SK-N-SH treated with all-trans-retinoic acid at 6 μM for 48 hours (cell line): ENCODE measurements around the gene NAA50.

ENCODE experiments used
- ATAC-seq: fragments of 200-7000 bp; cut with Tn5 transposase; 3 replicates; pipeline ENCODE4 v1.9.1; 2020; ENCODE audit warnings: mild to moderate bottlenecking, moderate library complexity
- ARNTL ChIP-seq: fragments of 450-650 bp; formaldehyde crosslinking; IDR thresholded peaks from 2 replicates; pipeline ENCODE4 v1.5.0; 2020; ENCODE audit warnings: low read depth, mild to moderate bottlenecking, moderate library complexity, borderline replicate concordance
- BACH2 ChIP-seq: fragments of 250-450 bp; sonication (Bioruptor Pico); IDR thresholded peaks from 2 replicates; pipeline ENCODE4 v1.9.0; 2021; ENCODE audit warnings: mild to moderate bottlenecking, borderline replicate concordance
- CREB5 ChIP-seq: fragments of 250-450 bp; sonication (Bioruptor Pico); IDR thresholded peaks from 2 replicates; pipeline ENCODE4 v1.5.1; 2020; ENCODE audit warnings: low read depth, mild to moderate bottlenecking, moderate library complexity
- CSDC2 ChIP-seq: fragments of 250-450 bp; sonication (Bioruptor Pico); IDR thresholded peaks from 2 replicates; pipeline ENCODE4 v1.5.0; 2020; ENCODE audit warnings: mild to moderate bottlenecking, moderate library complexity
- ESRRG ChIP-seq: fragments of 250-450 bp; sonication (Bioruptor Pico); IDR thresholded peaks from 2 replicates; pipeline ENCODE4 v1.6.1; 2021; ENCODE audit warnings: mild to moderate bottlenecking
- GLIS3 ChIP-seq: fragments of 250-450 bp; sonication (Bioruptor Pico); IDR thresholded peaks from 2 replicates; pipeline ENCODE4 v1.5.0; 2020; ENCODE audit warnings: mild to moderate bottlenecking, moderate library complexity
- ISL1 ChIP-seq: fragments of 250-450 bp; sonication (Bioruptor Pico); IDR thresholded peaks from 2 replicates; pipeline ENCODE4 v2.1.2; 2022; ENCODE audit warnings: mild to moderate bottlenecking, moderate library complexity
- OSR1 ChIP-seq: fragments of 250-450 bp; sonication (Bioruptor Pico); IDR thresholded peaks from 2 replicates; pipeline ENCODE4 v1.8.0; 2022; ENCODE audit warnings: moderate library complexity, mild to moderate bottlenecking, inconsistent platforms
- PATZ1 ChIP-seq: fragments of 250-450 bp; sonication (Bioruptor Pico); IDR thresholded peaks from 2 replicates; pipeline ENCODE4 v1.8.0; 2020; ENCODE audit warnings: mild to moderate bottlenecking, moderate library complexity, borderline replicate concordance
- POU6F1 ChIP-seq: fragments of 250-450 bp; sonication (Bioruptor Pico); IDR thresholded peaks from 2 replicates; pipeline ENCODE4 v1.8.0; 2021; ENCODE audit warnings: low read depth, mild to moderate bottlenecking, moderate library complexity, borderline replicate concordance
- PPARA ChIP-seq: fragments of 250-450 bp; sonication (Bioruptor Pico); IDR thresholded peaks from 2 replicates; pipeline ENCODE4 v1.5.0; 2020; ENCODE audit warnings: mild to moderate bottlenecking, borderline replicate concordance
- SNAI2 ChIP-seq: fragments of 250-450 bp; sonication (Bioruptor Pico); IDR thresholded peaks from 2 replicates; pipeline ENCODE4 v1.5.0; 2020; ENCODE audit warnings: mild to moderate bottlenecking, moderate library complexity
- TCF4 ChIP-seq: fragments of 250-450 bp; sonication (Bioruptor Pico); IDR thresholded peaks from 2 replicates; pipeline ENCODE4 v1.8.0; 2021; ENCODE audit warnings: mild to moderate bottlenecking, moderate library complexity, borderline replicate concordance
- TOX ChIP-seq: fragments of 250-450 bp; sonication (Bioruptor Pico); IDR thresholded peaks from 2 replicates; pipeline ENCODE4 v1.8.0; 2021; ENCODE audit warnings: mild to moderate bottlenecking, moderate library complexity, borderline replicate concordance
- ZC3H10 ChIP-seq: fragments of 250-450 bp; sonication (Bioruptor Pico); IDR thresholded peaks from 2 replicates; pipeline ENCODE4 v1.5.1; 2021; ENCODE audit warnings: mild to moderate bottlenecking, moderate library complexity
- ZFP3 ChIP-seq: fragments of 250-450 bp; sonication (Bioruptor Pico); IDR thresholded peaks from 2 replicates; pipeline ENCODE4 v1.5.0; 2020; ENCODE audit warnings: mild to moderate bottlenecking, moderate library complexity
- ZFP30 ChIP-seq: fragments of 450-650 bp; formaldehyde crosslinking; IDR thresholded peaks from 2 replicates; pipeline ENCODE4 v1.5.0; 2022; ENCODE audit warnings: mild to moderate bottlenecking, moderate library complexity
- ZNF565 ChIP-seq: fragments of 450-650 bp; formaldehyde crosslinking; conservative IDR thresholded peaks from 2 replicates; pipeline ENCODE4 v1.5.0; 2020; ENCODE audit warnings: low read depth, mild to moderate bottlenecking, moderate library complexity
- ZNF70 ChIP-seq: fragments of 450-650 bp; formaldehyde crosslinking; IDR thresholded peaks from 2 replicates; pipeline ENCODE4 v1.5.0; 2020; ENCODE audit warnings: mild to moderate bottlenecking, moderate library complexity
- ZNF8 ChIP-seq: fragments of 450-650 bp; formaldehyde crosslinking; IDR thresholded peaks from 2 replicates; pipeline ENCODE4 v1.5.0; 2020; ENCODE audit warnings: mild to moderate bottlenecking, moderate library complexity

The NAA50 gene

GRCh38 chr3:113728661-113729060 lies 17.4 kb downstream of the NAA50 start:
- no peak for TF ChIP-seq PATZ1 (CRISPR knock-in tag)
- no peak for TF ChIP-seq ARNTL (CRISPR knock-in tag)
- TF ChIP-seq SNAI2 = no peak
- TF ChIP-seq TCF4 = no peak
- no peak for TF ChIP-seq ZNF8 (CRISPR knock-in tag)
- no peak for TF ChIP-seq BACH2 (CRISPR knock-in tag)
- TF ChIP-seq ZC3H10 = no peak
- no peak for TF ChIP-seq ZFP30
- no peak for TF ChIP-seq ZNF565 (CRISPR knock-in tag)
- no peak for TF ChIP-seq OSR1 (CRISPR knock-in tag)
- no peak for TF ChIP-seq CREB5 (CRISPR knock-in tag)
- no peak for TF ChIP-seq CSDC2 (CRISPR knock-in tag)
- TF ChIP-seq ESRRG (CRISPR knock-in tag) = no peak
- TF ChIP-seq POU6F1 (CRISPR knock-in tag) = no peak
- ATAC-seq = no peak

- TF ChIP-seq ZNF8 (CRISPR knock-in tag) (no peak), ESRRG (CRISPR knock-in tag) (no peak), OSR1 (CRISPR knock-in tag) (no peak), BACH2 (CRISPR knock-in tag) (no peak), ZC3H10 (no peak), POU6F1 (CRISPR knock-in tag) (no peak), ZFP3 (CRISPR knock-in tag) (no peak), TOX (CRISPR knock-in tag) (no peak), ISL1 (CRISPR knock-in tag) (no peak), TCF4 (no peak), PPARA (no peak), CREB5 (CRISPR knock-in tag) (no peak), ARNTL (CRISPR knock-in tag) (no peak)
- TF ChIP-seq, all 23 proteins: peak for 0
- no peak for ATAC-seq
Measured at GRCh38 chr3:113721636-113722035, 24.4 kb downstream of the NAA50 start.

- no peak for ATAC-seq
- no peak for TF ChIP-seq ZNF70
- no peak for TF ChIP-seq ZNF8 (CRISPR knock-in tag)
Measured at GRCh38 chr3:113719758-113720157, 26.3 kb downstream of the NAA50 start.

- ATAC-seq = no peak
- no peak for TF ChIP-seq POU6F1 (CRISPR knock-in tag)
- no peak for TF ChIP-seq BACH2 (CRISPR knock-in tag)
- TF ChIP-seq GLIS3 (CRISPR knock-in tag) = no peak
- no peak for TF ChIP-seq CSDC2 (CRISPR knock-in tag)
- TF ChIP-seq CREB5 (CRISPR knock-in tag) = no peak
- TF ChIP-seq ZC3H10 = no peak
- no peak for TF ChIP-seq SNAI2
- TF ChIP-seq OSR1 (CRISPR knock-in tag) = no peak
- TF ChIP-seq ZFP3 (CRISPR knock-in tag) = no peak
- TF ChIP-seq PATZ1 (CRISPR knock-in tag) = no peak
Measured at GRCh38 chr3:113719294-113719693, 26.8 kb downstream of the NAA50 start.
